GM18858 (cell line): ENCODE measurements around the gene ERP44.
A peak's percentile ranks its signal among the peaks of the same experiment; 100 is the strongest.
"Not testable (repeated sequence)": the region's sequence is repeated elsewhere in the genome, so short reads cannot be mapped to it uniquely, and the experiment has no call there.

Experiments
- ATAC-seq: cut with Tn5 transposase; IDR thresholded peaks from one replicate; pipeline ENCODE4 v1.9.1; 2021; ENCODE audit not compliant: unreplicated experiment

ERP44 gene

DNA sequence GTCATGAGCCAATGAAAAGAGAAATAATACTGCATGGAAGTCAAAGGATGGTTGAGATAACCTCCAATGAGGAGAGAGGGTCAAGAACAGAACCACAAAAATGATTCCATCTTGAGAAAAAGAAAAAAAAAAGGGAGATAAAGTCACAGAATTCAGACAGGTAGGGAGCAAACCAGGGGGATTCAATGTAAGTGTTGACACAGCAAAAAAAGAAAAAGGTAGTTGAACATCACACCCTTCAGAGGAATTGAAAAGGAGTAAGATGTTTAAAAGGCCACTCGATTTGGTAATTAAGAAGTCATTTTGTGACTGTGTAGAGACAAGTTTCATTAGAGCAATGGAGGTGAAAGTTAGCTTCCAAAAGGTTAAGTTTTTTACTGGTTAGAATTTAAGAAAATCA is 79.3 kb downstream of the ERP44 start:
- ATAC-seq, result no peak

DNA sequence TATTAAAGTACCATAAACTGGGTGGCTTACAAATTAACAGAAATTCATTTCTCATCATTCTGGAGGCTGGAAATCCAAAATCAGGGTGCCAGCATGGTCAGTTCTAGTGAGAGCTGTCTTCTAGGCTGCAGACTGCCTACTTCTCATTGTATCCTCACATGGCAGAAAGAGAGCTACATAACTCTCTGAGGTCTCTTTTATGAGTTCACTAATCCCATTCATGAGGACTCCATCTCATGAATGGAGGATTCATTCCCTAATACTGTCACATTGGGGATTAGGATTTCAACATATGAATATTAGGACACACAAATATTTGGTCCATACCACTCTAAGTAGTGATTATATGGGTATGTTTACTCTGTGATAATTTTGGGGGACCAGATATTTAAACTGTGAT is 84.0 kb downstream of the ERP44 start:
- ATAC-seq, result no peak

DNA sequence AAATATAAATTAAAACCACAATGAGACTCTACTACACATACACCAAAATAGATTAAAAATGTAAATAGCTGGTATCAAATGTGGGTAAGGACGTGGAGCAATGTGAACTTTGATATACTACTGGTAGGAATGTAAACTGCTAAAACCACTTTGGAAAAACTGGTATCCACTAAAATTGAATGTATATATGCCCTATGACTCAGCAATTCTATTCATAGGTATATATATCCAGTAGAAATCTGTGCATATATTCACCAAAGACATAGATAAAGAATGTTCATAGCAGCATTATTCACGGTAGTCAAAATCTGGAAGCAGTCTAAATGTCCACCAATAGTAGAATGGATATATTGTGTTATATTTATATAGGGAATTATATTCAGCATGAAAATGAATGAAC is 85.2 kb downstream of the ERP44 start:
- no peak for ATAC-seq

DNA sequence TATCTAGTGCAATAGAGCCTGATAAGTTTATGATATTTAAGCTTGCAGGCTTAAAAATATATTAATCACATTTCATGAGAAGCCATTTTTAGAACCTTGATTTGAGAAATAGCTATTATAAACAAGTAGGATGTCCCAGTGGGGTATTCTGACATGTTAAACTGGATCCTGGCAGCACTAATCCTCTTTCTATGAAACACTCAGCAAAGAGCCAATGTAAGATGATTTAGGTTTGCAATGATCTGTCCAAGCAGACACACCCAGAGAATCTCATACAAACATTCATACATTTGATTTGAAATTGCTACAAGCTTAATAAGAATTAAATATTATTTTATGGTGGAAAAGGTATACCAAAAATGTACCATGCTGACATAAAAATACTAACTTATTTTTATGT is 86.5 kb downstream of the ERP44 start:
- ATAC-seq, result no peak

DNA sequence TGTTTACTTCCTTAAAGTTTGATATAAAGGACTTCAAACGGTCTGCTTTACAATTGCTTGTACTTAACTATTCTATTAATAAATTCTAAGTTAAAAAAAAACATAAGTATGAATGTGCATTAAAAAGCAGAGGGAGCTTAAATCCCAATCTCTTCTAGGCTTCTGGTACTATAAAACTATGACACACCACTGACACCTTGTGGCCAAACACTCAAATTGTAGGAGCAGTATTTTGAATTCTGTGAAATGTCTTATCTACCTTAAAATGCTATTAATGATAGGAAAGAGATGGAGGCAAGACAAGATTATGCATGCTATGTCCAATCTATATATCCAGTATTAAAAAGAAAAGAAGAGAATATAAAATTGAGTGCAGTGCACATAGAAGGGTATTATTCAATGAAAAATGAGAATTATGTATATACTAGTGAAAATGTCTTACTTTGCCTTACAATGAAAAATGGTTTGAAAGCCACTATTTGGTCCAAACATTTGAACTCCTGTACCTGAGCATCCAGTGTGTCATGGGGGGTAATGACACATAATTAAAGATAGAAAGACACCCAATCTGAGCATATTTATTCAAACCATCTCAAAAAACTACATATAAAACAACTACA is 87.6 kb downstream of the ERP44 start:
- ATAC-seq, result no peak

GRCh38 chr9:99999797-100000196 is 99.0 kb downstream of the ERP44 start:
- no peak for ATAC-seq

- no peak for ATAC-seq
Measured at GRCh38 chr9:99998866-99999265, 99.9 kb downstream of the ERP44 start.

- ATAC-seq, result no peak
Measured at GRCh38 chr9:99998266-99998665, 100.5 kb downstream of the ERP44 start.

DNA sequence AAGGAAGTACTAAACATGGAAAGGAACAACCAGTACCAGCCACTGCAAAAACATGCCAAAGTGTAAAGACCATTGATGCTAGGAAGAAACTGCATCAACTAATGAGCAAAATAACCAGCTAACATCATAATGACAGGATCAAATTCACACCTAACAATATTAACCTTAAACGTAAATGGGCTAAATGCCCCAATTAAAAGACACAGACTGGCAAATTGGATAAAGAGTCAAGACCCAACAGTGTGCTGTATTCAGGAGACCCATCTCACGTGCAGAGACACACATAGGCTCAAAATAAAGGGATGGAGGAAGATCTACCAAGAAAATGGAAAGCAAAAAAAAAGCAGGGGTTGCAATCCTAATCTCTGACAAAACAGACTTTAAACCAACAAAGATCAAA is 108.3 kb downstream of the ERP44 start:
- ATAC-seq, result not testable (repeated sequence)

DNA sequence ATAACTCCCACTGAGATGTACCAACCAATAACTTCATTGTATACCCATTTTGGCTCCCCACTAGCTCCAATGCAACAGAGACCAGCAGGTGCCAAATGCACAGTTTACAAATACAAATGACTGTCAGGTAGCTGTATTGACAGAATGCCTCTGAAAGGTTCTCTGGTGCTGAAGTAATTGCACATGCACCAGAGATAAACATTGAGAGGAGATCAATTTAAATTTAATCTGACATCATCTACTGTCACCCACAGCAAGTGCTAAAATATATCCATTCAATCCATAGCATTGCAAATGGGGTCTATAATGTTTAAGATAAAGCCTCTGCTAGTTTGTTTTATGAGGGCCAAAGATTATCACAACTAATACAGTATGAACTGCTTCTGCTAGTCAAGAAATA is 112.2 kb downstream of the ERP44 start:
- no peak for ATAC-seq

DNA sequence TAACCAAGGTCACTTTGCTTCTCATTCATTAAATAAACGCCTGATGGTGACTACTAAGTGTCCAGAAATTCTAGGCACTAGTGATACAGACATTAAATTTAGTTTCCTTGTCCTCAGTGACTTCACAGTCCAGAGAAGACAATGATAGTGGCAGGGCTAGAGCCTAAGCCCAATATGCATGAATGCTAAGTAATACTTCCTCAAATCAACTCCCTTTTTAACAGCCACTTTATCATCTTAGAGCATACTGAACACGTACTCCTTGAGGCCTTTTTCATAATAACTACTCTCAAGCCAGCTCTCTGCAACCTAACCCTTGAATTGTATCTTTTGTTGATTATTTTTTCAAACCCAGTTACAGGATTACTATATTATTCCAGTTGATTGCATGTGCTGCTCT is 118.2 kb downstream of the ERP44 start:
- ATAC-seq, result no peak

DNA sequence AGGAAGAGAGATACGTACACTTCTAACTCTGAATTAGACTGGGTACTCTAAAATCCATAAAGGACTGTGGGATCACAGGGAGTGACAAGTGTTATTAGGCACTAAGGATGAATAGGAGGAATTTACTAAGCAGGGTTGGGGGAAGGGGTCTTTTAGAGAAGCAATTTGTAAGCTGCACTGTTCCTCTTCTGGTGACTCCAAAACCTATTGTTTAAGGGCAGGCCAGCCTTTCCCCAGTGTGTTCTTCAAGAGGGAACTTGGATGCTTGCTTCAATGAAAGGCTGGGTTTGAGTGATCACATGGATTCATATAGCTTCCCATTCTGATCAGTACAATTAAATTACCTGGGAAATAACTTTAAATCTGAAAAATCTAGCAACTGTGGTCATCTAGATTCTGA is 120.6 kb downstream of the ERP44 start:
- ATAC-seq, result no peak

DNA sequence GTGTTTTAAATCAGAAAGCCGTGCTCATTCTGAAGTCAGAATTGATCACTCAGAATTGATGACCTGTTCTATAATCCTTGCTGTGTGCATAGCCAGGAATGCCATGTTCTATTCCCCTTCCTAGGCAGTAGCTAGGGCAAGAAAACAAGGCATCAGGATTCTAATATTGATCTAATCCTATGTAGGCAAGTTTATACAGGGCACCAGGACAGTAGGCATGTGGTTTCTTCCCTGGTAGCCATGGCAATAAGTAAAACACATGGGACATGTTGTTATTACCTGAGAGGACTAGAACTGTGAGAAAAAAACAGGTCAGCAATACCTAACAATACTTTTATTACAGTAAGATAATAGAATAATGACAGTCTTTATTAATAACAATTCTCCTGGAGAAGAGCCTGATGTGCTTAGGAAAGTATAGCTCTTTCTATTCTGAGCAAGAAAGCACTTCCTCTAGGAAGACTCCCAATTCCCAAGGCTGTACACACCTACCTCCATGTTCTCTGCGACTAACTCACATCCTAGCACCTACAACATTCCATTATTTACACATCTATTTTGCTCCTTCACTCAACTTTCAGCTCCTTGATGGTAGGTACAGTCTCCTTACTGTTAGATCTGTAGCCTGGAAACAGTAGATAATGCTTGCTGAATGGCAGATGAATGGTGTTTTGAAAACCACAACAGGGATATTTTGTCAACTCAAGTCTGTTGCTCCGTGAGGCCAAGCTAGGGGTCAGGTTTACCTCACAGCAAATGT is 121.6 kb downstream of the ERP44 start:
- no peak for ATAC-seq

DNA sequence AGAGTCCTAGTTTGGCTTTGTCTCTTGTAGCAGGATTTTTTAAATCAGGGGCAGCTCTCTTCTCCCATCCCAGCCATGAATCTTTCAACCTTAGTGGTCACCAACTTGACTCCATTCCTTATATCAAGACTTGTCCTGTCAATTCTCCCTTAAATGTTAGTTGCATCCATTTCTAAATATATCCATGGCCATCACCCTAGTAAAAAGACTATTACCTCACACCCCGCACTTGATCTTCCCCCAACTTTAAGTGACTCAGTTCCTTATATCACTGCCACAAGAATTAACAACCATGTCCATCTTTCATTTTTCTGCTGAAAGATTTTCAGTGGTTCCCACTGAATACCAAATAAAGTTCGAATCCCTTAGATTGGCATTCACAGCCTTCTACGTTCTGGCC is 125.3 kb downstream of the ERP44 start:
- no peak for ATAC-seq

DNA sequence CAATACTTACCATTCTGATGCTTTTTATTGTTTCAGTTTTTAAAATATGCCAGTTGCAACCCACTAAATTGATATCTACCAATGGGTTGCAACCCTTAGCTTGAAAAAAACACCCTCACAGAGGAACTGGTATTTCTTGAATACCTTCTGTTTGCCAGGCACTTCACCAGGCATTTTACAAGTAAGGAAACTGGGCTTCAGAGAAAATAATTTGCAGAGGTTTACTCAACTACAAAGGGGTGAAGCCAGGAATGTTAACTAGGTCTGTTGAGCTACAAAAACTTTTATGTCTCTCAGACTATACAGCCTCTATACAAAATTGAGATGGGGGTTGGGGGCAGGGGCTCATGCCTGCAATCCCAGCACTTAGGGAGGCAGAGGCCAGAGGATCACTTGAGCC is 127.4 kb downstream of the ERP44 start:
- no peak for ATAC-seq

DNA sequence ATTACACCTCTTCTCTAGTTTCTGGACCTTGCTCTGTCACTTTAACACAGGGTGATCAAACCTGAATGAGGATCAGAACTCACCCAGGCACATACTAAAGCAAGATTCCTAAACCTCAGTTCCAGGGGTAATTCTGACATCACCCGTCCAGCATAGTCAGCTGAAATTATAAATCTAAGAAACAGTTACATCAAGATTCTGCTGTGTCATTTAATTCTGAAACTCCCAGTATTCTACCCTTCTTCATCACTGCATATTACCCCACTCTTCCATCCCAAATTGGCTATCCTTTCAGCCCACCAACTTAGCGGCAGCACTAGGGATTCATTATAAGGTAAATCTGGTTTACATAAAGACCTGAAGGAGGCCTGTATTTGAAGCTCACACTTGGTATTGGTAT is 128.3 kb downstream of the ERP44 start:
- ATAC-seq, result no peak

- ATAC-seq, result no peak
Measured at GRCh38 chr9:99967457-99967856, 131.3 kb downstream of the ERP44 start.

GRCh38 chr9:99966716-99967115 is 132.1 kb downstream of the ERP44 start:
- no peak for ATAC-seq

DNA sequence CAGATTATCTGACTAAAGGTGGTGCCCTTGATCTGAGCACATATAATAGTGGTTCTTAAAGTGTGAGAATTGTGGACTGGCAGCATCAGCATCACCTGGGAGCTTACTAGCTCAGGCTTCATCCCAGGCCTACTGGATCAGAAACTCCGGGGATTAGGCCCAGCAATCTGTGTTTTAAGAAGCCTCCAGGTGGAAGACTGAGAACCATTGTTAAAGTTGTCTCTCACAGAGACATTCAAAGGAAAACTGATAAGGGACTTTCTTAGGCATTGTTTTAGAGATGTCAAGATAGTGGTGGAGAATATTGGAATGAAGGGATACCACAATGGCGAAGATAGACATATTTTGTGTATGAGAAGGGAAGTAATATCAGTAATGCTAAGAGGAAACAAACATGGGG is 132.8 kb downstream of the ERP44 start:
- no peak for ATAC-seq

DNA sequence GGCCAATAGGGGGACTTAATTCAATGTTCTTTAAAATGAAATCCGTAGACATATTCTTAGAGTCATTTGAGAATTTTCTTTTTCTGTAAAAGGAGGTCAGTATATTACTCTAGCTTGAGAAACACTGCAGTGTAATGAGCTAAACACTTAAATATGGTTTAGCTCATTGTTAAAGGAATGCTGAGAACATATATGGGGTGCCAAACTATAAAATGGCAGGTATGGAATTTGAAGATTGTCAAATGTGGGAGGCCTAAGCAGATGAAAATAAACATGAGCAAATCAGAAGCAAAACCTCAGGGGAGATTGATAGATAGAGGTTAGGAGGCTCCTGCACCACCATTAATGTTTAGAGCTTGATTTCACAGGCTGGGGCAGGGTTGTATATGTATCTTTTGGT is 134.5 kb downstream of the ERP44 start:
- ATAC-seq, result no peak

DNA sequence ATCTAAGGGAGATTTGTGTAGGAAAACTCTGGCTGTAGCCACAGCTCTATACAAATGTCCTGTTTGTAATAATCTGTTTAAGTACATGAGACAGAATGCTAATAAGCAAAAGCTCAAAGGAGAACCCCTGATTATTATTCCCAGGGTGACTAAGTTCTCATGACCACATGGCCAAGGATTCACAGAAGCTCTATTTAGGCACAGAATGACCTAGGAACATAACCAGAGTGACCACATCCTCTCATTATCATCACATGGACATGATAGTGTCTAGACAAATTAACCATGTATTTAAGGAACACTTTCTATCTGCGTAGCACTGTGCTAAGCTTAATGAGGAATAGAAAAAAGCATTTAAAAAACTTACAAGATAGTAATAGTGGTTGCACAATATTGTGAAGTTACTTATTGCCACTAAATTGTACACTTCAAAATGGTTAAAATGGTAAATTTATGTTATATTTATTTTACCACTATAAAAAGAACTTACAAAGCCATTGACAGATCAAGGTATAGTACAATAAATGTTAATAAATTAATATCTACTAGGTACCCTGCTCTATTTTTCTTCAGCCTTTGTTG is 136.0 kb downstream of the ERP44 start:
- ATAC-seq, result no peak

GRCh38 chr9:99955606-99956005 is 143.2 kb downstream of the ERP44 start:
- ATAC-seq, result no peak

GRCh38 chr9:99954819-99955218 is 144.0 kb downstream of the ERP44 start:
- ATAC-seq, result peak; percentile 69
